ENCODE data around the gene CARMIL1.

GRCh38 chr6:25377664-25378063 lies 98.5 kb downstream of the CARMIL1 start:
- TF ChIP-seq POLR2A (IDR thresholded peaks at IDR 0.05) (no peak), POLR2AphosphoS5 (IDR thresholded peaks at IDR 0.05; ENCODE audit: insufficient read depth in 1 of 2, low read depth in 1 of 2) (no peak)
- TF ChIP-seq, protein P1, sequence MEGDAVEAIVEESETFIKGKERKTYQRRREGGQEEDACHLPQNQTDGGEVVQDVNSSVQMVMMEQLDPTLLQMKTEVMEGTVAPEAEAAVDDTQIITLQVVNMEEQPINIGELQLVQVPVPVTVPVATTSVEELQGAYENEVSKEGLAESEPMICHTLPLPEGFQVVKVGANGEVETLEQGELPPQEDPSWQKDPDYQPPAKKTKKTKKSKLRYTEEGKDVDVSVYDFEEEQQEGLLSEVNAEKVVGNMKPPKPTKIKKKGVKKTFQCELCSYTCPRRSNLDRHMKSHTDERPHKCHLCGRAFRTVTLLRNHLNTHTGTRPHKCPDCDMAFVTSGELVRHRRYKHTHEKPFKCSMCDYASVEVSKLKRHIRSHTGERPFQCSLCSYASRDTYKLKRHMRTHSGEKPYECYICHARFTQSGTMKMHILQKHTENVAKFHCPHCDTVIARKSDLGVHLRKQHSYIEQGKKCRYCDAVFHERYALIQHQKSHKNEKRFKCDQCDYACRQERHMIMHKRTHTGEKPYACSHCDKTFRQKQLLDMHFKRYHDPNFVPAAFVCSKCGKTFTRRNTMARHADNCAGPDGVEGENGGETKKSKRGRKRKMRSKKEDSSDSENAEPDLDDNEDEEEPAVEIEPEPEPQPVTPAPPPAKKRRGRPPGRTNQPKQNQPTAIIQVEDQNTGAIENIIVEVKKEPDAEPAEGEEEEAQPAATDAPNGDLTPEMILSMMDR (IDR thresholded peaks at IDR 0.05) = no peak
